GM12892 (cell line): ENCODE data around the gene SPRY1.

ENCODE experiments used
- DNase-seq: peaks from one replicate; pipeline ENCODE4 v3.0.0; 2011; ENCODE audit not compliant: insufficient read length
- FAIRE-seq: peaks from 2 replicates; lab custom pipeline; 2011; peaks lifted over from hg19 to GRCh38; lab: Jason Lieb, UNC
- POLR2A ChIP-seq: IDR thresholded peaks from 2 replicates; pipeline ENCODE4 v1.6.1; 2011; ENCODE audit warnings: low read depth, low read length, control low read depth
- POLR2AphosphoS5 ChIP-seq: IDR thresholded peaks from 2 replicates; pipeline ENCODE4 v1.6.1; 2011; ENCODE audit warnings: low read depth, low read length, control low read depth
- TAF1 ChIP-seq: IDR thresholded peaks from 2 replicates; pipeline ENCODE4 v1.6.1; 2011; ENCODE audit warnings: low read depth, mild to moderate bottlenecking, control low read depth, low read length, borderline replicate concordance

SPRY1 gene

GRCh38 chr4:123435246-123436113 is 38.9 kb downstream of the SPRY1 start:
- no peak for FAIRE-seq
- no peak for TF ChIP-seq POLR2AphosphoS5
- TF ChIP-seq TAF1 = no peak
- no peak for TF ChIP-seq POLR2A
- no peak for DNase-seq

DNA sequence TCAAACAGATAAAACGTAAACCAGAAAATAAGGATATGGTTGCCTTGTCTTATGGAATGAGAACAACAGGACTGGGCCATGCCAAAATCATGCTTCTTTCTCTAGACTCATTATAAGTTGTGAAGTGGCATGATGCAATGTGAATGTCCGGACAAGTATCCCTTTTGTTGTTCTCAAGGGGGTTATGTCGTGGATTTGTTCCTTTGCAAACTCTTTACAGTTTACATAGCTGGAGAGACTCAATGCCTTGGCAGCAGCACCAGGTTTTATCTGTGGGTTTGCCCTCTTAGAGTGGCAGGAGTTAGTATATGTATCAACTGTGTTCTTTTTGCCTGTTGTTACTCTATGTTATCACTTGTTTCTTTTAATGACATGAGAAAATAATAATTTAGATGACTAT is 41.4 kb downstream of the SPRY1 start:
- DNase-seq (no peak), FAIRE-seq (no peak)
- TF ChIP-seq POLR2AphosphoS5 = no peak
- TF ChIP-seq TAF1 = no peak
- TF ChIP-seq POLR2A = no peak

- FAIRE-seq (peak; percentile 5), DNase-seq (no peak)
- TF ChIP-seq POLR2AphosphoS5 (no peak), TAF1 (no peak)
Observed at GRCh38 chr4:123443401-123444289, 47.0 kb downstream of the SPRY1 start.

DNA sequence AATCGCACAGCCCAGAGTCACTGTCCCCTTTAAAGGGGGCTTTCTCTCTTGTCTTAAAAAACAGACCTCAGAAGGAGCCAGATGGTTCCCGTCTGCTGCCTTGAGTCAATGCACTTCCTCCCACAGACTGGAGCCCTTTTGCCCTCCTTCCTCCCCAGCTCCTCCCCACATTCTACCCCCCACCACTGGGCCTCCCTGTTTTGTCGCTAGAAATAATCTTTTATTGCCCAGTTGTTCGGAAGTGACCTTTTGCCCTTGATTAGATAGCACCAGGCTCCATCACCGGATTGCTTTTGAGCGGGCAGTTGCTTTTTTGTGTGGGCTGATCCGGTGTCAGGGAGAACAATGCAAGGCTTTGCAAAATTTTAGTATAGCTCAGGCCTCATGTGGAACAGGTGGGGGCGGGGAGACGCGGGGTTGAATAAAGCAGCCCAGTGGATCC is 47.7 kb downstream of the SPRY1 start:
- no peak for TF ChIP-seq POLR2AphosphoS5
- TF ChIP-seq POLR2A = no peak
- no peak for TF ChIP-seq TAF1
- DNase-seq = no peak
- FAIRE-seq = peak; percentile 92

GRCh38 chr4:123446865-123447474 is 50.4 kb downstream of the SPRY1 start:
- TF ChIP-seq POLR2A = no peak
- no peak for TF ChIP-seq POLR2AphosphoS5
- TF ChIP-seq TAF1 = no peak
- FAIRE-seq (no peak), DNase-seq (no peak)

DNA sequence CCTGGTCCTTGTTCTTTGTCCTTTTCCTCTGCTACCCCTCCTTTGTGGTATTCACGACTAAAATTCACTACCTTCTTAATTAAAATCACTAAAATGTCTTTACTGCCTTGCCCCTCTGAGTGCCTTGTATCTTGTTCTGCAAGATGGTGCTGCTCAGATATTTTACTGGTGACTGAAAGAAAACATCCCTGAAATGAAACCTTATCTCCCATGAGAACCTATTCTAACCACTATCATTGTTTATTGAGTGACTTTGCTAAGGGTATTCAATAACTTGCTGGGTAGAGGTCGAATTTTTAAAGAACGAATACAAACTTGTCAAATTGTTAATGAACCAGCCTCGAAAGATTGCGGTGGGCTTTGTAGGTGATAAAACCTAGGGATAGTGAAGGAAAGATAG is 52.8 kb downstream of the SPRY1 start:
- no peak for TF ChIP-seq POLR2AphosphoS5
- no peak for TF ChIP-seq TAF1
- TF ChIP-seq POLR2A = no peak
- DNase-seq = no peak
- no peak for FAIRE-seq

GRCh38 chr4:123449780-123450179 is 53.2 kb downstream of the SPRY1 start:
- TF ChIP-seq TAF1 = no peak
- FAIRE-seq (no peak), DNase-seq (no peak)

GRCh38 chr4:123450393-123450792 is 53.8 kb downstream of the SPRY1 start:
- FAIRE-seq (peak; percentile 72), DNase-seq (no peak)
- TF ChIP-seq POLR2AphosphoS5 (no peak), TAF1 (no peak), POLR2A (no peak)

DNA sequence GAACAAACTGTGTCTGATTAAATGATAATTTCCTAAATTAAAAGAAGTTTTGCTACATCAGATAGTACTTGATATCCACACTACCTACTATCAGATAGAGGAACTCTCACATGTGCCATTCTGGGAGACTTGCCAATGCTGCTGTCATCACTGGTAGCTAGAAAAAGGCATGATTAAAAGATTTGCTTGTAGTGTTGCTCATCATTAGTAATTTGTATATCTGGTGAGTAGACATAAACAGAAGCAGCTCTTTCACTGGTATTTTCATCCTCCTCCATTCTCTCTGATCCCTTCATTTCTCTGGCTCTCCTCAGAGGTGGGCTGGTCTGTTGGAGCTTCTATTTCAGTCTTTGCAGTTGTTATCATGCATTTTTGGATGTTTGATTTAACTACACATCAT is 56.0 kb downstream of the SPRY1 start:
- FAIRE-seq = no peak
- DNase-seq = no peak
- TF ChIP-seq POLR2AphosphoS5 = no peak
- no peak for TF ChIP-seq TAF1
- no peak for TF ChIP-seq POLR2A

- FAIRE-seq = no peak
- no peak for DNase-seq
- no peak for TF ChIP-seq TAF1
- no peak for TF ChIP-seq POLR2AphosphoS5
- TF ChIP-seq POLR2A = no peak
Observed at GRCh38 chr4:123453061-123453680, 56.6 kb downstream of the SPRY1 start.
